AG04449 (cell line): Measurements from ENCODE around the gene DGLUCY.
"Not testable (repeated sequence)": the region's sequence is repeated elsewhere in the genome, so short reads cannot be mapped to it uniquely, and the experiment has no call there.

Source experiments
- CTCF ChIA-PET: fragments of 350-600 bp; formaldehyde crosslinking; extraction: SDS; loops from one replicate; lab custom pipeline; 2021; ENCODE audit warnings: antibody characterized with exemption; lab: Yijun Ruan, JAX
- POLR2A ChIA-PET: fragments of 400-600, 350-600 bp; formaldehyde crosslinking; extraction: SDS; loops from one replicate; lab custom pipeline; 2020; ENCODE audit warnings: antibody characterized with exemption, inconsistent platforms; lab: Yijun Ruan, JAX
- DNase-seq: peaks from one replicate; pipeline ENCODE4 v3.0.0-alpha.2; 2010; ENCODE audit warnings: low read depth, low spot score
- H3K4me3 ChIP-seq: 2 replicates; pipeline ENCODE4 v1.5.1; 2011; ENCODE audit warnings: low read depth, mild to moderate bottlenecking, control low read depth, low read length
- CTCF ChIP-seq: IDR thresholded peaks from one replicate; pipeline ENCODE4 v1.5.1; 2011; ENCODE audit warnings: mild to moderate bottlenecking, moderate library complexity, low read length, control low read depth, inconsistent platforms; ENCODE audit not compliant: insufficient read depth; ENCODE audit errors: missing control alignments

Gene DGLUCY

DNA sequence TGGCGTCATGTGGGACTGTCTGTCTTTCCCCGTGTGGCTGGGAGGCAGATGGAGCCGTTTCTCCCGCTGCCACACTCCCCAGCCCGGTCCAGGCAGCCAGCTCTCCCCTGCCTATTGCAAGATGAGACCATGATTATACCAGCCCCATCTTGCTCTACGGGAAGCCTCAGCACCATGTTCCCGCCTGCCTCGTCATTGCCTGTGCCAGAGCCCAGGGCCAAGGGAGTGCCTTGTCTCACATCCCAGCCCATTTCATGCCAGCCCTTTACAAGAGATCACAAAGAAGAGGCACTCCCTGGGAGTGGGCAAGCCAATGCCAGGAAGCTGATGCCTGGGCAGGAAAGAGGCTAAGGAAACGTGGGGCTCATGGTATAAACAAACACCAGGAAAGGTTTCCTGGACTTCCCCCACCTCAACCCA, 106.7 kb downstream of the DGLUCY start:
- H3K4me3 ChIP-seq, result no peak overlapping the region
- DNase-seq, result no peak
- POLR2A ChIA-PET, result no interaction called here
- no peak for TF ChIP-seq CTCF
- CTCF ChIA-PET, result no interaction called here

DNA sequence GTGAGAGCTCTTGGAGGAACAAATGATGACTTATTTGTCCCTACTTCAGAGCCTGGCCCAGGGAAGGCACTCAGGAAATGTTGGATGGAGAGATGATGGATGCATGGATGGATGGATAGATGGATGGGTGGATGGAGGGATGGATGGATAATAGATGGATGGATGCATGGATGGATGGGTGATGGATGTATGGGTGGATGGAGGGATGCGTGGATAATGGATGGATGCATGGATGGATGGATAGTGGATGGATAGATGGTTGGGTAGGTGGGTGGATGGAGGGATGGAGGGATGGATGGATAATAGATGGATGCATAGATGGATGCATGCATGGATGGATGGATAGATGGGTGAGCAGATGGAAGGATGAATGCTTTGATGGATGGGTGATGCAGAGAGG, 107.4 kb downstream of the DGLUCY start:
- H3K4me3 ChIP-seq, result no peak overlapping the region
- DNase-seq, result no peak
- ChIA-PET POLR2A (no interaction called here), CTCF (no interaction called here)
- TF ChIP-seq CTCF, result no peak

DNA sequence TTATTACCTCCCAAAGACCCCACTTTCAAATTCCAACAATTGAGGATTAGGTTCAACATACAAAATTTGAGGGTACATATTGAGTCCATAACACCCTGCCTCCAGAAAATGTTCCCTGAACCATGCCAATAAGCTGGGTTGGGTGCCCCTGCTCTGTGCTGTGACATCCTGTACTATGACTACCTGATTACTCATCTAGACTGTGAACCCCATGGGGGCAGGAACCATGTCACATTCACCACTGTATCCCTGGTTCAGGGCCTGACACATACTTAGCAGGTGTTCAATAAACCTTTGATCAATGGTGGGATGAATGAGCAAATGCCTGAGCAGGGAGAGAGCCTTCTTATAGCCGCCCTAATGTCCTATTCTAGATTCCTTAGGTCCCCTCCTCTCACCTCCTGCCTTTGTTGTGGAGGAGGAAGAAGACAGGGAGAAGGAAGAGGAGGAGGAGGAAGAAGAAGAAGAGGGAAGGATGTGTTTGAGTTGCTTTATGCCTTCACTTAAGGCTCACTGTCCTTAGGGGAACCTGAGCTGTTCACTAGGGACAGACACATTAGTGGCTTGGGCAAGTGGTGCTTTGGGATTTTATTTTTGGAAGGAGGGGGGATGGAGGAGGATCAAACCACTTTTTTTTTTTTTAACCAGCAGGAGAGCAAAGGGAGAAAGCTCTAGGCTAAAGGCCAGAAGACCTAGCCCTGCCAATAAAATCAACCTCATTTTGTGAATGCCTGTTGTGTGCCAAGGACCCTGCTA, 109.3 kb downstream of the DGLUCY start:
- CTCF ChIA-PET, result interaction anchor here (1.2 to 1.4 kb wide), 2 partner anchors 21 to 50 kb away, joined by 3 to 8 read pairs; partner anchors contain the start of gene GPR68

GRCh38 chr14:91225025-91225424, 111.2 kb downstream of the DGLUCY start:
- H3K4me3 ChIP-seq, result no peak overlapping the region
- ChIA-PET CTCF (no interaction called here), POLR2A (no interaction called here)
- TF ChIP-seq CTCF, result no peak
- DNase-seq, result no peak

More for the DNA sequence above, 109.3 kb downstream of the DGLUCY start:
- POLR2A ChIA-PET, result no interaction called here
- DNase-seq, result no peak
- H3K4me3 ChIP-seq, result no peak overlapping the region
- TF ChIP-seq CTCF, result no peak

GRCh38 chr14:91226360-91226759, 112.5 kb downstream of the DGLUCY start:
- POLR2A ChIA-PET, CTCF ChIA-PET, H3K4me3 ChIP-seq, DNase-seq: not testable (repeated sequence)

- H3K4me3 ChIP-seq, result no peak overlapping the region
- no peak for TF ChIP-seq CTCF
- CTCF ChIA-PET, result interaction anchor here (2.2 kb wide), 1 partner anchor 54 kb away, joined by 6 read pairs; no protein-coding TSS in a partner anchor
- POLR2A ChIA-PET, result no interaction called here
- no peak for DNase-seq
These were observed 113.3 kb downstream of the DGLUCY start for GRCh38 chr14:91227183-91227628.
